Measurements from ENCODE around the gene ETFB.

The ETFB gene

DNA sequence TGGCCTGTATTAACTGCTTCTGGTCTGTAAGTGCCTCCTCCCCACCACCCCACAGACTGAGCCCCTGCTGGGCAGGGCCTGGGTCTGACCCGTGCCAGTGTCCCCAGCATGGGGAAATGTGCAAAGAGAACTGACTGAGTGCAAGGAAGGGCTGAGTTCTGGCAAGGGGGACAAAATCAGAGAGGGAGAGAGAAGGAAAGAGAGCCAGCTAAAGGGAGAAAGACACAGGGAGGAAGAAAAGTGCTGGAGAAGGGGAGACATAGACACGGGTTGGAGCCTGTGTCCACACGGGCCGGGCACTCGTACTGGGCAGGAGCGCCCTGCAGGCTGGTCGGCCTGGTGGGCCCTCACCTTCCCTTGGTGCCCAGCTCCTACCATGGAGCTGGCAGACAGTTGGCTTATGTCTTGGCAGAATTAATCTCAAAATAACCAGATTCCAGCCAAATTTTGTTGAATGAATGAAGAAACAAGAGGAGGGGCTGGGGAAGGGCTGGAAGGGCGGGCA is 5.0 kb upstream of the ETFB start:
- Histone ChIP-seq H3K4me3 (ENCODE audit: low read length) (no peak overlapping the region), H3K27ac (ENCODE audit: low read length) (no peak overlapping the region), H3K9ac (ENCODE audit: low read depth, low read length) (no peak overlapping the region), H3K4me1 (ENCODE audit: insufficient read depth, low read length) (peaks cover 6% of the 10 kb centered on the region; the same call in 1 of the 2 replicates), H3K27me3 (ENCODE audit: insufficient read depth, low read length) (no peaks in the 10 kb centered on the region), H3K36me3 (ENCODE audit: insufficient read depth, low read depth, low read length) (no peaks in the 10 kb centered on the region), H3K9me3 (ENCODE audit: insufficient read depth, low read depth, low read length) (no peaks in the 10 kb centered on the region)

DNA sequence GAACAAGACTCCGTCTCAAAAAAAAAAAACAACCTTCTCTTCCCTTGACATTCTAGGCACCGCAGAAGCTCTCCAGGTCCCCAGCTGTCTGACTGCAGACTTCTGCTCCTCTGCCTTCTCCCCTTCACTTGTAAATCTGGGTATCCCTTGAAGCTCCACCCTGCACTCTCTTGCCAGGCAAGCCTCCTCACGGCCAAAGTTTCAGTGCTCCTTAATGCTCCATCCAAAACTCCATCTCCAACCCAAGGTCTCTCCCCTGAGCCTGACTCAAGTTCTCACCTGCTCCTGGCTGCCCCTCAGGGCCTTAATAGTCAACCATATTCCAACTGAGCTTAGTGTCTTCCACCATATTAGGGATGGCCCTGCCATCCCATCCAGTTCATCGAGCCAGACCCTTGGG is 4.0 kb upstream of the ETFB start:
- Histone ChIP-seq H3K27ac (ENCODE audit: low read length) (no peak overlapping the region), H3K27me3 (ENCODE audit: insufficient read depth, low read length) (no peaks in the 10 kb centered on the region), H3K9me3 (ENCODE audit: insufficient read depth, low read depth, low read length) (no peaks in the 10 kb centered on the region), H3K4me1 (ENCODE audit: insufficient read depth, low read length) (peaks cover 12% of the 10 kb centered on the region; the same call in 1 of the 2 replicates), H3K9ac (ENCODE audit: low read depth, low read length) (no peak overlapping the region), H3K36me3 (ENCODE audit: insufficient read depth, low read depth, low read length) (no peaks in the 10 kb centered on the region), H3K4me3 (ENCODE audit: low read length) (no peak overlapping the region)

DNA sequence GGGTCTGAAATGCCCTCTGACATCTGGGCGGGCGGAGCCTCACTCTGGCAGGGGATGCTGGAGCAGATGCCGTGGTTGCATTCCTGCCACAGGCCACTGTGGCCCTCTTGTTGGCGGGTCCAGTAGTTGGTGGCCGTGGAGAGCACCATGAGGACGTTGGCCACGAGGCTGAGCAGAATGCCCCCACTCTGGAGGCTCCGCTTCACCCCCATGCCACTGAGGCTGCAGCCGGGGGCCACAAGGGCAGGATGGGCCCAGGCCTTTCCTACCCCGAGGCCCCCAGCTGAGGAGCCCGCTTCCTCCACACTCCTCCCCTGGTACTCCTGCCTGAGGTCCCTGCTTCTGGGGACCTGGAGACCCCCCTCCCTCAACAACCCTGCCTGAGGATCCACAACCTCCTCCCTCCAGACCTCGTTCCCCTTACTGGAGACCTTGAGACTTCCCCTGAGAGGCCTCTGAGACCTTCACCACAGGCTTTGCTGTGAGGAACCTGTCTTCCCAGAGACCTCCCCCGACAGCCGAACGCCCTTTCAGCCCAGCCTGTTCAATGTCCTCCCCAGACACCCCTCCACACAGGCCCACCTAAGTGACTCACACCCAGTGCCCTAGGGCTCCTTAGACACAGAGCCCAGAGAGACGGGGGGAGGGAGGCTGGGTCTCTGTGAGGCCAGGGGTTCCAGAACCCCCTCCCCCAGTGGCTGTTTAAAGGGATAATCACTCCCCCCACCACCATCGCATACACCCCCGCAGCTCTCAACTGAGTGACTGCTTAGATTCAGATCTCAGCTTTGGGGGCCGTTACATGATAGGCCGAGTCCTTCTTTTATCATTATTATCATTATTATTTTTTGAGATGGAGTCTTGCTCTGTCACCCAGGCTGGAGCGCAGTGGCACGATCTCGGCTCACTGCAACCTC is 2.4 kb upstream of the ETFB start, which contains the start of gene CLDND2:
Gene CLDND2, minus strand, starts transcription at position 638 of the 917 bp plus-strand sequence. Its CDS starts 426 bp downstream, at position 212.
- peak within 1 kb of the TSS; percentile 63; the same call in 1 of the 2 replicates for H3K9ac ChIP-seq (ENCODE audit: low read depth, low read length)
- H3K9me3 ChIP-seq (ENCODE audit: insufficient read depth, low read depth, low read length) = no peaks in the 10 kb centered on the region
- H3K27ac ChIP-seq (ENCODE audit: low read length) = peak within 1 kb of the TSS; percentile 16
- no peaks in the 10 kb centered on the region for H3K36me3 ChIP-seq (ENCODE audit: insufficient read depth, low read depth, low read length)
- H3K4me1 ChIP-seq (ENCODE audit: insufficient read depth, low read length) = peaks cover 13% of the 10 kb centered on the region; the same call in 1 of the 2 replicates
- H3K27me3 ChIP-seq (ENCODE audit: insufficient read depth, low read length) = no peaks in the 10 kb centered on the region
- peak within 1 kb of the TSS; percentile 97 for H3K4me3 ChIP-seq (ENCODE audit: low read length)

GRCh38 chr19:51367565-51368365 is 1.6 kb upstream of the ETFB start:
- H3K27ac ChIP-seq (ENCODE audit: low read length) = peak overlapping the region; percentile 98
- no peaks in the 10 kb centered on the region for H3K36me3 ChIP-seq (ENCODE audit: insufficient read depth, low read depth, low read length)
- peak overlapping the region; percentile 97 for H3K4me3 ChIP-seq (ENCODE audit: low read length)
- H3K9ac ChIP-seq (ENCODE audit: low read depth, low read length) = peak overlapping the region; percentile 89; the same call in 1 of the 2 replicates
- no peaks in the 10 kb centered on the region for H3K9me3 ChIP-seq (ENCODE audit: insufficient read depth, low read depth, low read length)
- no peaks in the 10 kb centered on the region for H3K27me3 ChIP-seq (ENCODE audit: insufficient read depth, low read length)
- H3K4me1 ChIP-seq (ENCODE audit: insufficient read depth, low read length) = peaks cover 15% of the 10 kb centered on the region

- Histone ChIP-seq H3K9ac (ENCODE audit: low read depth, low read length) (peak overlapping the region; percentile 89), H3K4me3 (ENCODE audit: low read length) (peak overlapping the region; percentile 97), H3K4me1 (ENCODE audit: insufficient read depth, low read length) (peaks cover 15% of the 10 kb centered on the region), H3K36me3 (ENCODE audit: insufficient read depth, low read depth, low read length) (no peaks in the 10 kb centered on the region), H3K27ac (ENCODE audit: low read length) (peak overlapping the region; percentile 98), H3K27me3 (ENCODE audit: insufficient read depth, low read length) (no peaks in the 10 kb centered on the region), H3K9me3 (ENCODE audit: insufficient read depth, low read depth, low read length) (no peaks in the 10 kb centered on the region)
Observed at GRCh38 chr19:51367255-51367564, 1.0 kb upstream of the ETFB start.

DNA sequence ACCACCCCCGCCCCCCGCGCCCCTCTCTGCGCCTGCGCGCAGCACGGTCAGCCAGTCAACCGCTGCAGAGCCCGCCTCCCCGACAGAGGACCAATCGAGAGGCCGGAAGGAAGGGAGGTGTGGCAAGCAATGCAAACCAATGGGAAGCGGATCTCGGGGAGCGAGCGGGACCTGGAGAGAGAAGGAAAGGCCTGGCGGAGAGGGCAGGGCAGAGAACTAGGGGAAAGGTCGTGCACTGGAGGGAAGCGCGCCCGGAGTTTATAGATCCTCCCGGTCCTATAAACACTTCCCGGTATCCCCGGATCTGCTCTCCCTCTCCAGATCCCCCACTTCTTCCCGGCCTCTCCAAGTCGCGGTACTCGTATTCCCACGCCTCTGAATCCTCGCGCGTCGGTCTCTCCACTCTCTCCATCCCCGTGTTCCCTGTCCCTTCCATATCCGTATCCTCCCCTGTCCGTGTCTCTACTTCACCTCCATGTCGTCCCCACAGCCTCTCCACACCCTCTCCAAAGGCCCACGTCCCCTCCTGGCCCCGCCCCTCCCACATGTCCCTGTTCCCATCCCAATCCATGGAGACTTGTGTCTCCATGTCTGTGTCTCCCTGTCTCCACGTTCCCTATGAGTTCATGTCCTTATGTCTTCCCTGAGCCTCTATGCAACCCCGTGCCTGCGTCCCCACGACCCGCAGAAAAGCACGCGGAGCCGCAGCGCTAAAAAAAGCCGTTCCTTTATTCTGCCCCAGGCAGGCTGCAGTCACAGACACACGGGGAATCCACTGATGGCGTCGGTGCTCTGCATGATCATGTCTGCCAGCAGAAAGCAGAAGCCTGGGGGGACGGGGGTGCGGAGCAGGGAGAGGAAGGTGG is 434 bp upstream of the ETFB start:
- H3K36me3 ChIP-seq (ENCODE audit: insufficient read depth, low read depth, low read length) = no peaks in the 10 kb centered on the region
- H3K27ac ChIP-seq (ENCODE audit: low read length) = peak overlapping the region; percentile 98
- no peaks in the 10 kb centered on the region for H3K9me3 ChIP-seq (ENCODE audit: insufficient read depth, low read depth, low read length)
- no peaks in the 10 kb centered on the region for H3K27me3 ChIP-seq (ENCODE audit: insufficient read depth, low read length)
- peak overlapping the region; percentile 97 for H3K4me3 ChIP-seq (ENCODE audit: low read length)
- H3K9ac ChIP-seq (ENCODE audit: low read depth, low read length) = peak overlapping the region; percentile 89
- H3K4me1 ChIP-seq (ENCODE audit: insufficient read depth, low read length) = peaks cover 15% of the 10 kb centered on the region

DNA sequence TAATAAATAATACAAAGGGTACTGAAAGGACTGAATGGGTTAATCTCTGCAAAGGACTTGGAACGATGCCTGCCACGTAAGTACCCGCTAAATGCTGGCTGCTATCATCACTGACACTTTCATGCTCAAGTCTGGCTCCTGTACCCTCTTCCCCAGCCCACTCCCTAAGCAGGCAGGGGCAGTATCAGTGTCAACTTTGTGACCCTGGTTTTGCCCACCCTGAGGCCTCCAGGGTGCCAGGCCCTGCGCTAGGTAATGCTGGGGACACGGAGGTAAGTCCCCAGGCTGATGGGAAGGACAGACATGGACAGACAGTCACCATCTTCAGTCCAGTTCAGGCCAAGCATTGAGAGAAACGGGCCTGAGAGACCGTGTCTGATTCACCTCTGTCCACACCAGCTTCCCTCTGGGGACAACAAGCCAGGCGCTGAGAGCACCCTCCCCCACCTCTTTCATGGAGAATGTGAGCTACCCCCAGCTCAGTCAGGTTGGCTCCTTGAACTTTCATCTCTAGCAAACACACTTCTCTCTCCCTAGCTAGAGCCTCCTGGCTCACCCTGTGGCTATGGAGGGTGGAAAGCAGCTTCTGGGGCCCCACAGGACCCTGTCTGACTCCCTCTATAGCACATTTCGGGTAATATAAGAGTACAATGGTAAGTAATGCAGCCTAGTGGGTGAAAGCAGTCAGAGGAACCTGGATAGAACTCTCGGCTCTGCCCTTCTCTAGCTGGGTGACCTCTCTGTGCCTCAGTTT is 800 bp downstream of the ETFB start:
- H3K4me1 ChIP-seq (ENCODE audit: insufficient read depth, low read length) = peaks cover 15% of the 10 kb centered on the region
- H3K27me3 ChIP-seq (ENCODE audit: insufficient read depth, low read length) = no peaks in the 10 kb centered on the region
- H3K9ac ChIP-seq (ENCODE audit: low read depth, low read length) = peak overlapping the region; percentile 80
- H3K9me3 ChIP-seq (ENCODE audit: insufficient read depth, low read depth, low read length) = no peaks in the 10 kb centered on the region
- H3K36me3 ChIP-seq (ENCODE audit: insufficient read depth, low read depth, low read length) = no peaks in the 10 kb centered on the region
- no peak overlapping the region for H3K27ac ChIP-seq (ENCODE audit: low read length)
- H3K4me3 ChIP-seq (ENCODE audit: low read length) = peak overlapping the region; percentile 78

GRCh38 chr19:51364200-51365106 is 1.7 kb downstream of the ETFB start:
- Histone ChIP-seq H3K4me1 (ENCODE audit: insufficient read depth, low read length) (peaks cover 15% of the 10 kb centered on the region), H3K27me3 (ENCODE audit: insufficient read depth, low read length) (no peaks in the 10 kb centered on the region), H3K27ac (ENCODE audit: low read length) (no peak overlapping the region), H3K9me3 (ENCODE audit: insufficient read depth, low read depth, low read length) (no peaks in the 10 kb centered on the region), H3K4me3 (ENCODE audit: low read length) (no peak overlapping the region), H3K9ac (ENCODE audit: low read depth, low read length) (no peak overlapping the region), H3K36me3 (ENCODE audit: insufficient read depth, low read depth, low read length) (no peaks in the 10 kb centered on the region)

DNA sequence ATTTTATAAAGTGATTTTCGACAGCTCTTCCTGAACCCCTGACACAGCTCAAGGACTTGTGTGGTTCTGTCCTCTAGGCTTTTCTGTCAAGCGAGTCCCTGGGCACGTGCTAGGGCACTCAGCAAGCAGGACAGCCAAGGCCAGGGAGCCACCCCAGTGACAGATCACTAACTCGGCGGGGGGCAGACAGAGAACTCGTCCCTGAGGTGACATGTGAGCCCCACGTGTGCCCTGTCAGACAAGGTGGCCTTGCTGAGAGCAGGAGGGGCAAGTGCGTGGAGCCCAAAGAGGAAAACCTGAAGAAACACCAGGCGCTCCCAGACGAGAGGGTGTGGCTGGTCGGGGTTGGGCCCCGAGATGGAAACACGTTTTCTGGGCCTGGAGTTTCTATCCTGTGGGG is 4.9 kb downstream of the ETFB start:
- H3K9me3 ChIP-seq (ENCODE audit: insufficient read depth, low read depth, low read length) = no peaks in the 10 kb centered on the region
- H3K4me3 ChIP-seq (ENCODE audit: low read length) = no peak overlapping the region
- no peak overlapping the region for H3K9ac ChIP-seq (ENCODE audit: low read depth, low read length)
- H3K36me3 ChIP-seq (ENCODE audit: insufficient read depth, low read depth, low read length) = no peaks in the 10 kb centered on the region
- no peak overlapping the region for H3K27ac ChIP-seq (ENCODE audit: low read length)
- H3K27me3 ChIP-seq (ENCODE audit: insufficient read depth, low read length) = no peaks in the 10 kb centered on the region
- peaks cover 9% of the 10 kb centered on the region; the same call in 1 of the 2 replicates for H3K4me1 ChIP-seq (ENCODE audit: insufficient read depth, low read length)

DNA sequence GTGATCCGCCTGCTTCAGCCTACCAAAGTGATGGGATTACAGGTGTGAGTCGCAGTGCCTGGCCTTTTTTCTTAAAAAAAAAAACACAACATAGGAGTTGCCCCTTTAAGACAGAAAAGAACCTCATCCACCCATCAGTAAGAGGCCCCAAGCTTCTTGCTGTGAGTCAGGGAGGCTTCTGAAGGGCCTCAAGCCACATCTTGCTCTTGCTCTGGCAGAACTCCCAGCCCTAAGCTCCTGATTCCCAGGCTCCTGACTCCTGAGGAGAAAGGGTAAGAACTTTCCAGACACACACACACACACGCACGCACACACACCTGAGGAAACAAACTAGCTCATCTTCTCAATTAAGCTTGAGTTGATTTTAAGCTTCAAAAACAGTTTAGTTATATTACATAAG is 6.9 kb downstream of the ETFB start:
- H3K4me1 ChIP-seq (ENCODE audit: insufficient read depth, low read length) = peaks cover 5% of the 10 kb centered on the region
- H3K9me3 ChIP-seq (ENCODE audit: insufficient read depth, low read depth, low read length) = no peaks in the 10 kb centered on the region
- H3K9ac ChIP-seq (ENCODE audit: low read depth, low read length) = no peak overlapping the region
- no peaks in the 10 kb centered on the region for H3K27me3 ChIP-seq (ENCODE audit: insufficient read depth, low read length)
- H3K4me3 ChIP-seq (ENCODE audit: low read length) = no peak overlapping the region
- no peaks in the 10 kb centered on the region for H3K36me3 ChIP-seq (ENCODE audit: insufficient read depth, low read depth, low read length)
- no peak overlapping the region for H3K27ac ChIP-seq (ENCODE audit: low read length)
